GM12875 (cell line): ENCODE results near the gene GPR3.

Experiments used
- H3K4me3 ChIP-seq: one replicate; pipeline ENCODE4 v1.5.1; 2011; ENCODE audit warnings: low read depth, low read length, control low read depth
- CTCF ChIP-seq: IDR thresholded peaks from 2 replicates; pipeline ENCODE4 v1.5.1; 2011; ENCODE audit warnings: low read depth, mild to moderate bottlenecking, control low read depth, inconsistent platforms, low read length, moderate library complexity, borderline replicate concordance; ENCODE audit not compliant: insufficient read depth

GPR3 gene

GRCh38 chr1:27418326-27419185, 26.1 kb downstream of the GPR3 start:
- H3K4me3 ChIP-seq, result no peak overlapping the region
- TF ChIP-seq CTCF, result no peak

- no peak for TF ChIP-seq CTCF
- no peak overlapping the region for H3K4me3 ChIP-seq
These were observed 31.3 kb downstream of the GPR3 start for GRCh38 chr1:27423709-27424108.

GRCh38 chr1:27427329-27427728, 34.9 kb downstream of the GPR3 start:
- no peak overlapping the region for H3K4me3 ChIP-seq
- TF ChIP-seq CTCF, result no peak

GRCh38 chr1:27427816-27428315, 35.4 kb downstream of the GPR3 start:
- no peak for TF ChIP-seq CTCF
- no peak overlapping the region for H3K4me3 ChIP-seq

- TF ChIP-seq CTCF, result no peak
- H3K4me3 ChIP-seq, result peak overlapping the region; percentile 19
These were observed 36.0 kb downstream of the GPR3 start for GRCh38 chr1:27428316-27429028.

- H3K4me3 ChIP-seq, result peak overlapping the region; percentile 19
- no peak for TF ChIP-seq CTCF
These were observed 36.6 kb downstream of the GPR3 start for GRCh38 chr1:27429029-27429425.
